OCI-LY1 (cell line): ENCODE results near the gene PLEKHG3.

Experiments used
- H2AFZ ChIP-seq: fragments of 200-600 bp; sonication (generic), shearing (Covaris generic); 2 replicates; pipeline ENCODE4 v1.6.0; 2014; ENCODE audit warnings: antibody characterized with exemption, mild to moderate bottlenecking, low read length
- H3F3A ChIP-seq: fragments of 200-600 bp; sonication (generic), shearing (Covaris generic); 2 replicates; pipeline ENCODE4 v1.6.0; 2014; ENCODE audit warnings: mild to moderate bottlenecking, antibody characterized with exemption, low read length, moderate library complexity; ENCODE audit not compliant: insufficient read depth
- H3K27ac ChIP-seq: fragments of 200-600 bp; sonication (generic); 2 replicates; pipeline ENCODE4 v1.5.1; 2014; ENCODE audit warnings: low read length, mixed run types, mild to moderate bottlenecking, low read depth; ENCODE audit not compliant: poor library complexity, severe bottlenecking
- H3K27me3 ChIP-seq: fragments of 200-600 bp; sonication (generic); 2 replicates; pipeline ENCODE4 v1.6.0; 2014; ENCODE audit warnings: antibody characterized with exemption, mild to moderate bottlenecking, low read length, moderate library complexity; ENCODE audit not compliant: insufficient read depth
- H3K36me3 ChIP-seq: fragments of 200-600 bp; sonication (generic); 2 replicates; pipeline ENCODE4 v1.6.1; 2014; ENCODE audit warnings: mild to moderate bottlenecking, antibody characterized with exemption, low read length, moderate library complexity, mixed read lengths; ENCODE audit not compliant: insufficient read depth
- H3K4me1 ChIP-seq: fragments of 200-600 bp; sonication (generic); 2 replicates; pipeline ENCODE4 v1.5.1; 2014; ENCODE audit warnings: mild to moderate bottlenecking, low read length, moderate library complexity; ENCODE audit not compliant: insufficient read depth, severe bottlenecking
- H3K4me2 ChIP-seq: fragments of 200-600 bp; sonication (generic), shearing (Covaris generic); 2 replicates; pipeline ENCODE4 v1.6.1; 2014; ENCODE audit warnings: low read length
- H3K4me3 ChIP-seq: fragments of 200-600 bp; sonication (generic); 2 replicates; pipeline ENCODE4 v1.5.1; 2014; ENCODE audit warnings: low read length, low read depth, mild to moderate bottlenecking, mixed read lengths; ENCODE audit not compliant: poor library complexity, severe bottlenecking
- H3K79me2 ChIP-seq: fragments of 200-600 bp; shearing (Covaris generic); 2 replicates; pipeline ENCODE4 v1.6.1; 2016; ENCODE audit warnings: mixed run types, low read length, mixed read lengths; ENCODE audit not compliant: insufficient read depth
- H3K9ac ChIP-seq: fragments of 200-600 bp; sonication (generic), shearing (Covaris generic); 2 replicates; pipeline ENCODE4 v1.6.1; 2014; ENCODE audit warnings: mild to moderate bottlenecking, low read length, mixed read lengths
- H3K9me2 ChIP-seq: fragments of 200-600 bp; sonication (generic), shearing (Covaris generic); 2 replicates; pipeline ENCODE4 v1.6.1; 2014; ENCODE audit warnings: low read depth, mild to moderate bottlenecking, low read length, mixed read lengths
- H3K9me3 ChIP-seq: fragments of 200-600 bp; shearing (Covaris generic); 2 replicates; pipeline ENCODE4 v1.6.1; 2014; ENCODE audit warnings: low read length, mixed read lengths
- H4K20me1 ChIP-seq: fragments of 200-600 bp; sonication (generic), shearing (Covaris generic); 2 replicates; pipeline ENCODE4 v1.6.0; 2016; ENCODE audit warnings: mild to moderate bottlenecking, low read length; ENCODE audit not compliant: insufficient read depth
- EZH2 ChIP-seq: fragments of 200-600 bp; sonication (generic), shearing (Covaris generic); IDR thresholded peaks from 2 replicates; pipeline ENCODE4 v1.8.0; 2017; ENCODE audit warnings: borderline replicate concordance, mixed run types, mild to moderate bottlenecking, antibody characterized with exemption, low read length, moderate library complexity, mixed read lengths
- TF ChIP-seq, protein P1 (sequence below): fragments of 200-600 bp; sonication (generic), shearing (Covaris generic); IDR thresholded peaks from 2 replicates; pipeline ENCODE4 v1.5.1; 2017; ENCODE audit warnings: mild to moderate bottlenecking, antibody characterized with exemption, low read length, moderate library complexity, mixed read lengths

Gene PLEKHG3

DNA sequence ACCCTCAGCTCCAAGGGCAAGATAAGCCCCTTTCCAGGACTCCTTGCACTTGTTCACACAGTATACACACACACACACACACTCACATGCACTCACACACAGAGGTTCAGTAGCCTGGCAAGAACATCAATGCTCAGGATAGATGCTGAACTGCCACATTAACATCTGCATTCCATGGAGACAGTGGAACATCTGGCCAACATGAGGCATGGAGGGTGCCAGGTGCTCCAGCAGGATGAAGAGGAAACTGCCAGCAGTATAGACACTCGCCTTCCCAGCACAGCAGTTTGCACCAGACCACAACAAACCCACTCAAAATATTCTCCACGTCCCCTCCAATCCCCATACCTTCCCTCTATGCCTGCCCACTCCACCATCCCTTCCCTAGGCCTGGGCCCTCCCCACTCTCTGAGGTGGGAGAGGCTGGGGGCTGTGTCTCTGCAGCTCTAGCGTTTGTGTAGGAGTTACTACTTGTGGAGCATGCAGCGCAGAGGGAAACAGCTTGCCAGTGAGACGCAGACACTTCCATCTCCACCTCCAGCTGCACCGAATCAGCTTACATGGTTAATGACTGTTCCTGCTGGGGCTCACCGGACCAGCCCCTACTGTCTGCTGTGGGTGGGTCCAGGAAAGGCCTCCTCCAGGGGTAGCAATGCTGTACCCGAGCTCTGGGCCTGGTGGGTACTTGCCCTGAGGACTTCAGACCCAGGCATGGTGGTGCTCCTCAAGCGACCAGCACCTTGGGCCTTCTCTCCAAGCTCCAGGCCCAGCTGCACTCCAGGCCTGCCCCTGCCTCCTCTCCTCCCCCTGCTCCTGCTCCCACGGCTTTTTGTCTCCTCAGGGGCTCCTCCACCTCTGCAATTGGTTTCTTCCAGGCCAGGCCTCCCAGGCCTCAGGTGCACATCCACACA lies 18.6 kb upstream of the PLEKHG3 start:
- no peaks in the 10 kb centered on the region for H3K9me2 ChIP-seq
- no peaks in the 10 kb centered on the region for H3K79me2 ChIP-seq
- H3K4me2 ChIP-seq, result no peak overlapping the region
- TF ChIP-seq EZH2, result no peak
- TF ChIP-seq, protein P1, sequence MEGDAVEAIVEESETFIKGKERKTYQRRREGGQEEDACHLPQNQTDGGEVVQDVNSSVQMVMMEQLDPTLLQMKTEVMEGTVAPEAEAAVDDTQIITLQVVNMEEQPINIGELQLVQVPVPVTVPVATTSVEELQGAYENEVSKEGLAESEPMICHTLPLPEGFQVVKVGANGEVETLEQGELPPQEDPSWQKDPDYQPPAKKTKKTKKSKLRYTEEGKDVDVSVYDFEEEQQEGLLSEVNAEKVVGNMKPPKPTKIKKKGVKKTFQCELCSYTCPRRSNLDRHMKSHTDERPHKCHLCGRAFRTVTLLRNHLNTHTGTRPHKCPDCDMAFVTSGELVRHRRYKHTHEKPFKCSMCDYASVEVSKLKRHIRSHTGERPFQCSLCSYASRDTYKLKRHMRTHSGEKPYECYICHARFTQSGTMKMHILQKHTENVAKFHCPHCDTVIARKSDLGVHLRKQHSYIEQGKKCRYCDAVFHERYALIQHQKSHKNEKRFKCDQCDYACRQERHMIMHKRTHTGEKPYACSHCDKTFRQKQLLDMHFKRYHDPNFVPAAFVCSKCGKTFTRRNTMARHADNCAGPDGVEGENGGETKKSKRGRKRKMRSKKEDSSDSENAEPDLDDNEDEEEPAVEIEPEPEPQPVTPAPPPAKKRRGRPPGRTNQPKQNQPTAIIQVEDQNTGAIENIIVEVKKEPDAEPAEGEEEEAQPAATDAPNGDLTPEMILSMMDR, result no peak
- no peaks in the 10 kb centered on the region for H3K9me3 ChIP-seq
- H3F3A ChIP-seq, result no peaks in the 10 kb centered on the region
- no peak overlapping the region for H3K4me3 ChIP-seq
- no peak overlapping the region for H2AFZ ChIP-seq
- H3K27ac ChIP-seq, result no peak overlapping the region
- no peaks in the 10 kb centered on the region for H3K4me1 ChIP-seq
- H4K20me1 ChIP-seq, result no peaks in the 10 kb centered on the region
- H3K36me3 ChIP-seq, result no peaks in the 10 kb centered on the region
- no peak overlapping the region for H3K9ac ChIP-seq
- H3K27me3 ChIP-seq, result 0 out of 2 replicates have a peak, but pooled peaks cover 4% of the 10 kb centered on the region

- Histone ChIP-seq H3K9me3 (no peaks in the 10 kb centered on the region), H2AFZ (no peak overlapping the region), H3K36me3 (no peaks in the 10 kb centered on the region), H3K9me2 (no peaks in the 10 kb centered on the region), H3F3A (no peaks in the 10 kb centered on the region), H3K27me3 (0 out of 2 replicates have a peak, but pooled peaks cover 4% of the 10 kb centered on the region), H3K4me1 (no peaks in the 10 kb centered on the region), H3K4me2 (no peak overlapping the region), H3K27ac (no peak overlapping the region), H3K79me2 (no peaks in the 10 kb centered on the region), H4K20me1 (no peaks in the 10 kb centered on the region), H3K9ac (no peak overlapping the region), H3K4me3 (no peak overlapping the region)
- TF ChIP-seq, protein P1, result no peak
- TF ChIP-seq EZH2, result no peak
Measured at GRCh38 chr14:64686282-64686615, 18.0 kb upstream of the PLEKHG3 start.

GRCh38 chr14:64688031-64688430 lies 16.2 kb upstream of the PLEKHG3 start:
- Histone ChIP-seq H3K27ac (no peak overlapping the region), H3K4me2 (no peak overlapping the region), H3K9me2 (no peaks in the 10 kb centered on the region), H3K79me2 (no peaks in the 10 kb centered on the region), H3K4me1 (no peaks in the 10 kb centered on the region), H3K9me3 (no peaks in the 10 kb centered on the region), H3K4me3 (no peak overlapping the region), H4K20me1 (no peaks in the 10 kb centered on the region), H3K27me3 (0 out of 2 replicates have a peak, but pooled peaks cover 4% of the 10 kb centered on the region), H3K9ac (no peak overlapping the region), H3F3A (no peaks in the 10 kb centered on the region), H2AFZ (no peak overlapping the region), H3K36me3 (no peaks in the 10 kb centered on the region)
- TF ChIP-seq, protein P1, result no peak
- no peak for TF ChIP-seq EZH2
